GM12878 (cell line): ENCODE results near the gene MRPL12.

Experiments
- CREM ChIP-seq: IDR thresholded peaks from 2 replicates; pipeline ENCODE4 v1.6.1; 2014; ENCODE audit warnings: antibody characterized with exemption, low read depth
- JUND ChIP-seq: IDR thresholded peaks from 2 replicates; pipeline ENCODE4 v1.6.1; 2012; ENCODE audit warnings: low read depth, mild to moderate bottlenecking, low read length, improper control_type of control experiment, moderate library complexity
- NFIC ChIP-seq: IDR thresholded peaks from 2 replicates; pipeline ENCODE4 v1.6.1; 2012; ENCODE audit warnings: low read depth, mild to moderate bottlenecking, inconsistent platforms, low read length, moderate library complexity
- POLR2A ChIP-seq: IDR thresholded peaks from 2 replicates; pipeline ENCODE4 v1.6.1; 2011; ENCODE audit warnings: low read depth, mild to moderate bottlenecking, low read length
- POLR2AphosphoS5 ChIP-seq: IDR thresholded peaks from 2 replicates; pipeline ENCODE4 v1.6.1; 2011; ENCODE audit warnings: mild to moderate bottlenecking, low read length, inconsistent platforms
- SREBF1 ChIP-seq: IDR thresholded peaks from 2 replicates; pipeline ENCODE4 v1.6.1; 2012; ENCODE audit warnings: mild to moderate bottlenecking, low read length
- YBX1 ChIP-seq: fragments of 450-650 bp; IDR thresholded peaks from 2 replicates; pipeline ENCODE4 v1.6.1; 2016; ENCODE audit warnings: antibody characterized with exemption
- TF ChIP-seq, protein P1 (sequence below): IDR thresholded peaks from 2 replicates; pipeline ENCODE4 v1.6.1; 2011; ENCODE audit warnings: low read depth, low read length, improper control_type of control experiment, borderline replicate concordance
- TF ChIP-seq, protein P2 (sequence below), 3 experiments: IDR thresholded peaks in 2 of 3; conservative IDR thresholded peaks in 1 of 3; 2 replicates each; pipeline ENCODE4 v1.5.1; 2011; ENCODE audit warnings: low read depth in 3 of 3, low read length in 3 of 3, mild to moderate bottlenecking in 3 of 3, control low read depth in 2 of 3, moderate library complexity in 2 of 3, inconsistent platforms in 1 of 3, mixed read lengths in 1 of 3; ENCODE audit not compliant: control insufficient read depth in 2 of 3, insufficient read depth in 1 of 3; ENCODE audit errors: extremely low read depth in 1 of 3
- TF ChIP-seq, protein P3 (sequence below): fragments of 450-650 bp; conservative IDR thresholded peaks from 2 replicates; pipeline ENCODE4 v1.6.1; 2017; ENCODE audit warnings: mild to moderate bottlenecking, moderate library complexity
- TF ChIP-seq, protein P4 (sequence below): IDR thresholded peaks from 2 replicates; pipeline ENCODE4 v1.6.1; 2012; ENCODE audit warnings: low read length, inconsistent platforms

DNA sequence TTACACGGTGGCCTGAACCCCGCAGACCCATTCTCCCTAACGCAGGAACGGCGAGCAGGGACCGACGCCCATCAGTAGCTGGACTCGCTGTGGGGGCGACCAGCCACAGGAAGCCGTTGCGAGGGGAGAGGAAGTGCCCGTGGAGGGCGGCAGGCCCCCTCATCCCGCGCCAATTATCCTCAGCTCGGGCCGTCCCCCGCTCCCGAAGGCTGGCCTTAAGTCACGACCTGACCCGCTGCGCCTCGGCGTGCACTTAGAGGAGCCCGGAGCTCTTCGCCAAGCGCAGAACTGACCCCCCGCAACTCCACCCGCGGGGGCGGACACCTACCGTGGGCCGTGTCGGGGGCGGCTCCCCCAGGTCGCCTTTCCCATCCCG, 20.0 kb upstream of the MRPL12 start:
- TF ChIP-seq, protein P1, sequence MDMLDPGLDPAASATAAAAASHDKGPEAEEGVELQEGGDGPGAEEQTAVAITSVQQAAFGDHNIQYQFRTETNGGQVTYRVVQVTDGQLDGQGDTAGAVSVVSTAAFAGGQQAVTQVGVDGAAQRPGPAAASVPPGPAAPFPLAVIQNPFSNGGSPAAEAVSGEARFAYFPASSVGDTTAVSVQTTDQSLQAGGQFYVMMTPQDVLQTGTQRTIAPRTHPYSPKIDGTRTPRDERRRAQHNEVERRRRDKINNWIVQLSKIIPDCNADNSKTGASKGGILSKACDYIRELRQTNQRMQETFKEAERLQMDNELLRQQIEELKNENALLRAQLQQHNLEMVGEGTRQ, result no peak
- TF ChIP-seq POLR2A, result no peak
- TF ChIP-seq, protein P2, sequence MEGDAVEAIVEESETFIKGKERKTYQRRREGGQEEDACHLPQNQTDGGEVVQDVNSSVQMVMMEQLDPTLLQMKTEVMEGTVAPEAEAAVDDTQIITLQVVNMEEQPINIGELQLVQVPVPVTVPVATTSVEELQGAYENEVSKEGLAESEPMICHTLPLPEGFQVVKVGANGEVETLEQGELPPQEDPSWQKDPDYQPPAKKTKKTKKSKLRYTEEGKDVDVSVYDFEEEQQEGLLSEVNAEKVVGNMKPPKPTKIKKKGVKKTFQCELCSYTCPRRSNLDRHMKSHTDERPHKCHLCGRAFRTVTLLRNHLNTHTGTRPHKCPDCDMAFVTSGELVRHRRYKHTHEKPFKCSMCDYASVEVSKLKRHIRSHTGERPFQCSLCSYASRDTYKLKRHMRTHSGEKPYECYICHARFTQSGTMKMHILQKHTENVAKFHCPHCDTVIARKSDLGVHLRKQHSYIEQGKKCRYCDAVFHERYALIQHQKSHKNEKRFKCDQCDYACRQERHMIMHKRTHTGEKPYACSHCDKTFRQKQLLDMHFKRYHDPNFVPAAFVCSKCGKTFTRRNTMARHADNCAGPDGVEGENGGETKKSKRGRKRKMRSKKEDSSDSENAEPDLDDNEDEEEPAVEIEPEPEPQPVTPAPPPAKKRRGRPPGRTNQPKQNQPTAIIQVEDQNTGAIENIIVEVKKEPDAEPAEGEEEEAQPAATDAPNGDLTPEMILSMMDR (IDR thresholded peaks at IDR 0.05 in 2 of 3, conservative IDR thresholded peaks at IDR 0.05 in 1 of 3; ENCODE audit: control insufficient read depth in 2 of 3, extremely low read depth in 1 of 3, insufficient read depth in 1 of 3, low read depth in 3 of 3, low read length in 3 of 3), result no peak
- TF ChIP-seq, protein P3, sequence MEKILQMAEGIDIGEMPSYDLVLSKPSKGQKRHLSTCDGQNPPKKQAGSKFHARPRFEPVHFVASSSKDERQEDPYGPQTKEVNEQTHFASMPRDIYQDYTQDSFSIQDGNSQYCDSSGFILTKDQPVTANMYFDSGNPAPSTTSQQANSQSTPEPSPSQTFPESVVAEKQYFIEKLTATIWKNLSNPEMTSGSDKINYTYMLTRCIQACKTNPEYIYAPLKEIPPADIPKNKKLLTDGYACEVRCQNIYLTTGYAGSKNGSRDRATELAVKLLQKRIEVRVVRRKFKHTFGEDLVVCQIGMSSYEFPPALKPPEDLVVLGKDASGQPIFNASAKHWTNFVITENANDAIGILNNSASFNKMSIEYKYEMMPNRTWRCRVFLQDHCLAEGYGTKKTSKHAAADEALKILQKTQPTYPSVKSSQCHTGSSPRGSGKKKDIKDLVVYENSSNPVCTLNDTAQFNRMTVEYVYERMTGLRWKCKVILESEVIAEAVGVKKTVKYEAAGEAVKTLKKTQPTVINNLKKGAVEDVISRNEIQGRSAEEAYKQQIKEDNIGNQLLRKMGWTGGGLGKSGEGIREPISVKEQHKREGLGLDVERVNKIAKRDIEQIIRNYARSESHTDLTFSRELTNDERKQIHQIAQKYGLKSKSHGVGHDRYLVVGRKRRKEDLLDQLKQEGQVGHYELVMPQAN, result peak; percentile 52; the same call in 1 of the 2 replicates
- no peak for TF ChIP-seq NFIC
- no peak for TF ChIP-seq POLR2AphosphoS5
- TF ChIP-seq CREM, result no peak
- TF ChIP-seq YBX1, result no peak
- TF ChIP-seq SREBF1, result no peak
- TF ChIP-seq, protein P4, sequence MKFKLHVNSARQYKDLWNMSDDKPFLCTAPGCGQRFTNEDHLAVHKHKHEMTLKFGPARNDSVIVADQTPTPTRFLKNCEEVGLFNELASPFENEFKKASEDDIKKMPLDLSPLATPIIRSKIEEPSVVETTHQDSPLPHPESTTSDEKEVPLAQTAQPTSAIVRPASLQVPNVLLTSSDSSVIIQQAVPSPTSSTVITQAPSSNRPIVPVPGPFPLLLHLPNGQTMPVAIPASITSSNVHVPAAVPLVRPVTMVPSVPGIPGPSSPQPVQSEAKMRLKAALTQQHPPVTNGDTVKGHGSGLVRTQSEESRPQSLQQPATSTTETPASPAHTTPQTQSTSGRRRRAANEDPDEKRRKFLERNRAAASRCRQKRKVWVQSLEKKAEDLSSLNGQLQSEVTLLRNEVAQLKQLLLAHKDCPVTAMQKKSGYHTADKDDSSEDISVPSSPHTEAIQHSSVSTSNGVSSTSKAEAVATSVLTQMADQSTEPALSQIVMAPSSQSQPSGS, result no peak
- TF ChIP-seq JUND, result no peak
